ENCODE data around the gene IL31.
A peak's percentile ranks its signal among the peaks of the same experiment; 100 is the strongest.

IL31 gene

GRCh38 chr12:122174155-122174845 is at the start of gene IL31:
TSS of gene IL31 (minus strand) at chr12:122174221. CDS start at chr12:122174172, 49 bp downstream.
- Histone ChIP-seq H3K9me3 (ENCODE audit: control insufficient read depth, low read length) (no peaks in the 10 kb centered on the region), H3K27me3 (replicated peaks; ENCODE audit: control insufficient read depth, insufficient read depth, low read length) (peaks cover 9% of the 10 kb centered on the region), H3K4me3 (ENCODE audit: low read length) (no peak within 1 kb of the TSS), H3K9ac (ENCODE audit: low read length) (no peak within 1 kb of the TSS), H3K4me1 (ENCODE audit: control insufficient read depth, insufficient read depth, low read length) (no peaks in the 10 kb centered on the region), H3K36me3 (ENCODE audit: control insufficient read depth, insufficient read depth, low read length, severe bottlenecking) (no peaks in the 10 kb centered on the region)
- DNase-seq (ENCODE audit: low read depth) = no peak

GRCh38 chr12:122216445-122216844 is 42.4 kb upstream of the IL31 start:
- DNase-seq (ENCODE audit: low read depth) = no peak

GRCh38 chr12:122215771-122216170 is 41.8 kb upstream of the IL31 start:
- Histone ChIP-seq H3K36me3 (ENCODE audit: control insufficient read depth, insufficient read depth, low read length, severe bottlenecking) (peaks cover 77% of the 10 kb centered on the region), H3K27me3 (replicated peaks; ENCODE audit: control insufficient read depth, insufficient read depth, low read length) (no peaks in the 10 kb centered on the region), H3K4me3 (ENCODE audit: low read length) (no peak overlapping the region), H3K4me1 (ENCODE audit: control insufficient read depth, insufficient read depth, low read length) (no peaks in the 10 kb centered on the region), H3K9ac (ENCODE audit: low read length) (no peak overlapping the region), H3K9me3 (ENCODE audit: control insufficient read depth, low read length) (no peaks in the 10 kb centered on the region)
- no peak for DNase-seq (ENCODE audit: low read depth)

More at GRCh38 chr12:122216445-122216844, 42.4 kb upstream of the IL31 start:
- H3K9ac ChIP-seq (ENCODE audit: low read length) = no peak overlapping the region
- H3K4me1 ChIP-seq (ENCODE audit: control insufficient read depth, insufficient read depth, low read length) = no peaks in the 10 kb centered on the region
- H3K4me3 ChIP-seq (ENCODE audit: low read length) = no peak overlapping the region
- no peaks in the 10 kb centered on the region for H3K27me3 ChIP-seq (replicated peaks; ENCODE audit: control insufficient read depth, insufficient read depth, low read length)
- peaks cover 79% of the 10 kb centered on the region for H3K36me3 ChIP-seq (ENCODE audit: control insufficient read depth, insufficient read depth, low read length, severe bottlenecking)
- H3K9me3 ChIP-seq (ENCODE audit: control insufficient read depth, low read length) = no peaks in the 10 kb centered on the region

- H3K4me1 ChIP-seq (ENCODE audit: control insufficient read depth, insufficient read depth, low read length) = peaks cover under 1% of the 10 kb centered on the region
- no peaks in the 10 kb centered on the region for H3K9me3 ChIP-seq (ENCODE audit: control insufficient read depth, low read length)
- DNase-seq (ENCODE audit: low read depth) = no peak
- peaks cover 55% of the 10 kb centered on the region for H3K36me3 ChIP-seq (ENCODE audit: control insufficient read depth, insufficient read depth, low read length, severe bottlenecking)
- peaks cover 5% of the 10 kb centered on the region for H3K27me3 ChIP-seq (replicated peaks; ENCODE audit: control insufficient read depth, insufficient read depth, low read length)
- H3K4me3 ChIP-seq (ENCODE audit: low read length) = no peak overlapping the region
- H3K9ac ChIP-seq (ENCODE audit: low read length) = no peak overlapping the region
Measured at GRCh38 chr12:122208073-122208820, 34.2 kb upstream of the IL31 start.

- no peak overlapping the region for H3K9ac ChIP-seq (ENCODE audit: low read length)
- no peak overlapping the region for H3K4me3 ChIP-seq (ENCODE audit: low read length)
- DNase-seq (ENCODE audit: low read depth) = no peak
- H3K9me3 ChIP-seq (ENCODE audit: control insufficient read depth, low read length) = no peaks in the 10 kb centered on the region
- peaks cover 7% of the 10 kb centered on the region for H3K27me3 ChIP-seq (replicated peaks; ENCODE audit: control insufficient read depth, insufficient read depth, low read length)
- H3K4me1 ChIP-seq (ENCODE audit: control insufficient read depth, insufficient read depth, low read length) = peaks cover 4% of the 10 kb centered on the region
- peaks cover 48% of the 10 kb centered on the region for H3K36me3 ChIP-seq (ENCODE audit: control insufficient read depth, insufficient read depth, low read length, severe bottlenecking)
Measured at GRCh38 chr12:122207391-122207790, 33.4 kb upstream of the IL31 start.

GRCh38 chr12:122206976-122207375 is 33.0 kb upstream of the IL31 start:
- peaks cover 43% of the 10 kb centered on the region for H3K36me3 ChIP-seq (ENCODE audit: control insufficient read depth, insufficient read depth, low read length, severe bottlenecking)
- H3K9ac ChIP-seq (ENCODE audit: low read length) = no peak overlapping the region
- no peak for DNase-seq (ENCODE audit: low read depth)
- H3K4me1 ChIP-seq (ENCODE audit: control insufficient read depth, insufficient read depth, low read length) = peaks cover 4% of the 10 kb centered on the region
- H3K27me3 ChIP-seq (replicated peaks; ENCODE audit: control insufficient read depth, insufficient read depth, low read length) = peaks cover 11% of the 10 kb centered on the region
- H3K4me3 ChIP-seq (ENCODE audit: low read length) = no peak overlapping the region
- H3K9me3 ChIP-seq (ENCODE audit: control insufficient read depth, low read length) = no peaks in the 10 kb centered on the region

GRCh38 chr12:122206111-122206881 is 32.3 kb upstream of the IL31 start:
- H3K27me3 ChIP-seq (replicated peaks; ENCODE audit: control insufficient read depth, insufficient read depth, low read length) = peaks cover 17% of the 10 kb centered on the region
- H3K4me3 ChIP-seq (ENCODE audit: low read length) = no peak overlapping the region
- H3K9me3 ChIP-seq (ENCODE audit: control insufficient read depth, low read length) = no peaks in the 10 kb centered on the region
- no peak overlapping the region for H3K9ac ChIP-seq (ENCODE audit: low read length)
- peaks cover 38% of the 10 kb centered on the region for H3K36me3 ChIP-seq (ENCODE audit: control insufficient read depth, insufficient read depth, low read length, severe bottlenecking)
- DNase-seq (ENCODE audit: low read depth) = no peak
- H3K4me1 ChIP-seq (ENCODE audit: control insufficient read depth, insufficient read depth, low read length) = peaks cover 4% of the 10 kb centered on the region

GRCh38 chr12:122205053-122205925 is 31.3 kb upstream of the IL31 start:
- H3K9ac ChIP-seq (ENCODE audit: low read length) = no peak overlapping the region
- H3K4me3 ChIP-seq (ENCODE audit: low read length) = no peak overlapping the region
- peaks cover 32% of the 10 kb centered on the region for H3K36me3 ChIP-seq (ENCODE audit: control insufficient read depth, insufficient read depth, low read length, severe bottlenecking)
- no peaks in the 10 kb centered on the region for H3K9me3 ChIP-seq (ENCODE audit: control insufficient read depth, low read length)
- peaks cover 4% of the 10 kb centered on the region for H3K4me1 ChIP-seq (ENCODE audit: control insufficient read depth, insufficient read depth, low read length)
- peaks cover 25% of the 10 kb centered on the region for H3K27me3 ChIP-seq (replicated peaks; ENCODE audit: control insufficient read depth, insufficient read depth, low read length)
- DNase-seq (ENCODE audit: low read depth) = no peak

GRCh38 chr12:122204167-122205052 is 30.4 kb upstream of the IL31 start:
- H3K4me3 ChIP-seq (ENCODE audit: low read length) = peak overlapping the region; percentile 80
- peaks cover 32% of the 10 kb centered on the region for H3K27me3 ChIP-seq (replicated peaks; ENCODE audit: control insufficient read depth, insufficient read depth, low read length)
- H3K4me1 ChIP-seq (ENCODE audit: control insufficient read depth, insufficient read depth, low read length) = peaks cover 4% of the 10 kb centered on the region
- H3K9me3 ChIP-seq (ENCODE audit: control insufficient read depth, low read length) = no peaks in the 10 kb centered on the region
- peaks cover 23% of the 10 kb centered on the region for H3K36me3 ChIP-seq (ENCODE audit: control insufficient read depth, insufficient read depth, low read length, severe bottlenecking)
- H3K9ac ChIP-seq (ENCODE audit: low read length) = no peak overlapping the region
- peak; percentile 10 for DNase-seq (ENCODE audit: low read depth)

Measured in adipocyte (in vitro differentiated cells).